T47D (cell line): ENCODE measurements around the gene NEMF.

Experiments
- DNase-seq, 2 experiments: peaks; one replicate each; pipeline versions ENCODE4 v3.0.0 to v3.0.0-alpha.2; 2011 to 2012; ENCODE audit warnings: low read depth in 1 of 2, low spot score in 1 of 2
- JUND ChIP-seq: IDR thresholded peaks from 2 replicates; pipeline ENCODE4 v1.6.1; 2012; ENCODE audit warnings: low read depth
- in situ Hi-C: cut with HindIII; loops from 2 replicates; pipeline ENCODE4 v1.10.0; 2016; ENCODE audit warnings: low sequenced_read_pairs, low pct_unique_long_range_greater_than_20kb

The NEMF gene

GRCh38 chr14:49867831-49868719 lies 15.5 kb upstream of the NEMF start:
- DNase-seq: peak; percentile 79 to 98
- no peak for TF ChIP-seq JUND
- in situ Hi-C loops: no loop called here

- peak in 1 of 2 experiments; percentile 80 for DNase-seq
- no peak for TF ChIP-seq JUND
- in situ Hi-C loops: no loop called here
Measured at GRCh38 chr14:49865431-49865859, 12.9 kb upstream of the NEMF start.

- TF ChIP-seq JUND: no peak
- in situ Hi-C loops: no loop called here
- no peak for DNase-seq
Measured at GRCh38 chr14:49863487-49864281, 11.1 kb upstream of the NEMF start.

DNA sequence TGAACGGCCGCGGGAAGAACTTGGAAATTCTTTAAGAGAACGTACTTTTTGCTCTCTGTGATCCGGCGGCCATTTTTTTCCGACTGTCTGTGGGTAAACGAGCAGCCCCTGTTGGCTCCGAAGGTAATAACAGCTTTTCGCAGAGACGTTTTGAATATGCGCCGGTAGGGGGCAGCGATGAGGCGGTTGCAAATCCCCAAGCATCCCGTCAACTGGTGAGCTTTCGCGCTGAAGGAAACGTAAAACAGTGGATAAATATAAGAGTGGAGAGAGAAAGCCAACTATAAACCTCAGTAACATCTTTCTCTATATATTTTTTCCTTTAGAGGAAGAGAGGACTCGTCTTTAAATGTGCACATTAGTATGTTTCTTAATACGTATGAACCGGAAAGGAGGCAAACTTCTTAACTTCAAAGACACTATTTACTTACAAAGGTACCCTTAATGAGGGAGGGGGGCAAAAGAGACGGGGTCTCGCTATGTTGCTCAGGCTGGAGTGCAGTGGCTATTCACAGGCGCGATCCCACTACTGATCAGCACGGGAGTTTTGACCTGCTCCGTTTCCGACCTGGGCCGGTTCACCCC lies 9.6 kb upstream of the NEMF start:
- in situ Hi-C loops: no loop called here
- DNase-seq: peak; percentile 48 to 92
- no peak for TF ChIP-seq JUND

DNA sequence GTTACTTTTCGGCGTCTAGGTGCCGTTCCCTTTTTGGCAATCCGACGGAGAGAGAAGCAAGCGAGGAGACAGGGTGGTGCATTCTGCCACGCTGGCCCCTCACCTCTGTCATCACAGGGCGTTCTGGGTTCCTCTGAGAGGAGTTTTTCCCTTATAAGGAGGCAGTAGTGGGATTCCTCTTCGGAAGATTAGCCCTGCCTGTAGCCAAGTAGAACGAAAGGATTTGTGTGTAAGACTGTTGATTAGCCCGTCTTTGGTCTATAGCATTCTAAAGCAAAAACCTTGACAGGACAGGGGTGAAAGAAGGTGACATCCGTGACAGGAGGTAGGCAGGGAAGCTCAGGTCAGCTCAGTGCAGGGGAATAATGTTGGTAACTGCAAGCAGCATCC lies 9.1 kb upstream of the NEMF start:
- peak in 1 of 2 experiments; percentile 70 for DNase-seq
- no peak for TF ChIP-seq JUND
- in situ Hi-C loops: no loop called here

DNA sequence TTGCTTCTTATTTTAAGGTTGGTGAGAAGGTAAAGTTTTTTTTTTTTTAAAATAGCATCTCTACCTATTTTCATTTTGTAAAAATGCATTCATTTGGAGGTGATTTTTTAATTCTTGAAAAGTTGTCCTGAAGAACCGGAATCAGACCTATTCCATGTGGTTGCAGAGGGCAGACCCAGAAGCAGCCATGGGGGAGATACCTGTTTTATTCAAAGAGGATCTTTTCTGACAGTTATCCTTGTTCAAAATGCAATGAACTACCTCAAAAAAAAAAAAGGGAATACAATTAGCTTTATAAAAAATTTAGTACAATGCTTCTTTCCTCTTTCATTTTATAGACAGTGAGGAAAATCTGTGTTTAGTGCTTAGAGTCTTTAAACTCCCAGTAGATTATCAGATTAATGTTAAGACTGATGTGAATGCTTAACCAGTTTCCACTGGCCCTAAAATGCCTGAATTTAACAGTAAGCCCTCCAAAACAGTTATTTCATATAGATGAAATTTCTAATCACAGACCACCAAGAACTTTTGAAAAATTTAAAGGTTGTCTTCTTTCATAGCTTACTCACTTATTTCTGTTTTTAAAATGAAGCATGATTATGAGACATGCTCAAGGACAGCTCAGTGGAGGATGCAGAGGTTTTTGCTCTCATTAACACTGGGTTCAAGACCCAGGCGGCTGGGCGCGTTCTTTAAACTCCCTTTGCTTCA lies 8.6 kb upstream of the NEMF start:
- no peak for TF ChIP-seq JUND
- no peak for DNase-seq
- in situ Hi-C loops: no loop called here

GRCh38 chr14:49858383-49858782 lies 5.8 kb upstream of the NEMF start:
- DNase-seq: no peak
- in situ Hi-C loops: no loop called here
- TF ChIP-seq JUND: no peak

DNA sequence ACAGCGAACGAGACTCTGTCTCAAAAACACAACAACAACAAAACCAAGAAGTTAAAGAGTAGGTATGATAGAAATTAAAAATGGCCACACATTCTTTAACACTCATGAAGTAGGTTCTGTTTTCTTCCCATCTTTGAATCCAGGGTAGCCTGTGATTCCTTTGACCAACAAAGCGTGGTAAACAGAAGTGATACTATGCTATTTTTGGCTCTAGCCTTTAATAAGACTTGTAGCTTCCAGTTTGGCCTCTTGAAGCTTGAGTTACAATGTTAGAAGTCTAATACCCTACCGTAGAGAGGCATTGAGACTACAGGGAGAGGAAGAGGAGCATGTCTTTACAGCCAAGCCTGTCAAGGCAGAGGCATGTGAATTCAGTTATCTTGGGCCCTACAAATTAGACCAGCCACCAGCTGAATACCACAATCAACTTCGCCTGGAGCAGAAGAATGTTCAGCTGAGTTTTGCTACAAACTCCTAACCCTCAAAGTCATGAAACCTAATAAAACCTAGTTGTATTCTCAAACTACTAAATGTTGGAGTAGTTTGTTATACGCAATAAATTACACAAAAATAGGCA lies 4.9 kb upstream of the NEMF start:
- TF ChIP-seq JUND: no peak
- no peak for DNase-seq
- in situ Hi-C loops: no loop called here

- no peak for TF ChIP-seq JUND
- DNase-seq: peak; percentile 64 to 95
- in situ Hi-C loops: no loop called here
Measured at GRCh38 chr14:49853572-49854375, 1.2 kb upstream of the NEMF start.

DNA sequence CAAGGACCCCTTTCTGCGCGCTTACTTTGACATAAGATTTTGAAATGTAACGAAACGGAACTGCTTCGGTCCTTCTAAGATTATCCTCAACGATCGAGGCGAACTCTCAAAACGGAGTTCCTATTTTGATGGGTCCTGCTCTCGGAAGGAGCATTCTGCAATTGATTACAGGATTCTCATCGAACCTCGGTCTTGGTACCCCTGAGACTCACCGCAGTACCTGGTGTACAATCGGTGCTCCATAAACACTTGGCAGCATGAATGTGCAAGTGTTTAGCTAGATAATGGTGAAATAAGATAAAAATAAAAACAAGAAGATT lies 530 bp upstream of the NEMF start:
- TF ChIP-seq JUND: no peak
- in situ Hi-C loops: no loop called here

DNA sequence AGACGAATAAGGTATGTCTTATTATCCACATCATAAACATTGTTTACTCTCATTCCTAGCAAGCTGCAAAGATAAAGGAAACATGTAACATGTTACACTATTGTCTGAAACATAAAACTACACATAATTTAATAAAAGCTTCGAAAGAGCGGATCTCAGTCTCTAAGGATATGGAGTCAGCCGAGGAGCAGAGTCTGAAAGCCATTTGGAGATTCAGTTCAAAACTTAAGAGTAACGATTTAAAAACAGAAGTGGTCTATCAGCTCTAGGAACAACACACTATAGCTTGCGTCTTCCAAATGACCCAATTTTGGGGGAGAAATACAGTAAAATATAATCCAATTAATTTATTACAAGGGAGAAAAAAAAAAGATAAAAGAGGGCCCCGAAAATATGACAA lies 775 bp downstream of the NEMF start:
- peak in 1 of 2 experiments; percentile 13 for DNase-seq
- in situ Hi-C loops: no loop called here
- TF ChIP-seq JUND: no peak

More for the DNA sequence above, 530 bp upstream of the NEMF start:
- DNase-seq: no peak
